Stomach smooth muscle (tissue), 2 donors: ENCODE data around the gene CD3E.

ENCODE experiments used
- H3K27ac ChIP-seq: one replicate; pipeline ENCODE4 v1.7.0; 2013; ENCODE audit warnings: mild to moderate bottlenecking, low read length, inconsistent platforms
- H3K27me3 ChIP-seq, 2 donors: one replicate each; pipeline ENCODE4 v1.7.0; 2013; ENCODE audit warnings: low read length in 2 of 2; ENCODE audit not compliant: insufficient read depth in 2 of 2, control insufficient read depth in 1 of 2
- H3K36me3 ChIP-seq, 2 donors: one replicate each; pipeline ENCODE4 v1.7.0; 2013; ENCODE audit warnings: low read length in 2 of 2; ENCODE audit not compliant: control insufficient read depth in 2 of 2, insufficient read depth in 2 of 2
- H3K4me1 ChIP-seq: one replicate; pipeline ENCODE4 v1.7.0; 2013; ENCODE audit warnings: low read length; ENCODE audit not compliant: control insufficient read depth, insufficient read depth
- H3K4me3 ChIP-seq, 2 donors: one replicate each; pipeline ENCODE4 v1.7.0; 2013; ENCODE audit warnings: low read length in 2 of 2
- H3K9ac ChIP-seq, 2 donors: one replicate each; pipeline ENCODE4 v1.7.0; 2013; ENCODE audit warnings: low read length in 2 of 2, mild to moderate bottlenecking in 1 of 2
- H3K9me3 ChIP-seq, 2 donors: one replicate each; pipeline ENCODE4 v1.7.0; 2013; ENCODE audit warnings: low read length in 2 of 2; ENCODE audit not compliant: control insufficient read depth in 2 of 2
- donor health status: healthy.
- donor health status: Pancreatic carcinoma.

The CD3E gene

GRCh38 chr11:118304568-118305248 lies at the start of gene CD3E:
Gene CD3E (plus strand): TSS chr11:118304730. CDS start chr11:118304953, 223 bp downstream.
- H3K9me3 ChIP-seq = no peaks in the 10 kb centered on the region
- H3K9ac ChIP-seq = no peak within 1 kb of the TSS
- H3K27me3 ChIP-seq = peaks cover 4 to 6% of the 10 kb centered on the region in 2 donors
- no peak within 1 kb of the TSS for H3K4me3 ChIP-seq
- H3K4me1 ChIP-seq = no peaks in the 10 kb centered on the region
- H3K27ac ChIP-seq = no peak within 1 kb of the TSS
- H3K36me3 ChIP-seq = no peaks in the 10 kb centered on the region

- no peak overlapping the region for H3K4me3 ChIP-seq
These were observed 46.1 kb upstream of the CD3E start for GRCh38 chr11:118258410-118258809.

GRCh38 chr11:118259138-118259537 lies 45.4 kb upstream of the CD3E start:
- Histone ChIP-seq H3K4me3 (no peak overlapping the region), H3K27ac (no peak overlapping the region), H3K36me3 (no peaks in the 10 kb centered on the region), H3K9ac (no peak overlapping the region), H3K9me3 (no peaks in the 10 kb centered on the region), H3K27me3 (peaks cover 16 to 21% of the 10 kb centered on the region in 2 donors), H3K4me1 (no peaks in the 10 kb centered on the region)

More at GRCh38 chr11:118258410-118258809, 46.1 kb upstream of the CD3E start:
- Histone ChIP-seq H3K36me3 (no peaks in the 10 kb centered on the region), H3K27me3 (peaks cover 10 to 17% of the 10 kb centered on the region in 2 donors), H3K9ac (no peak overlapping the region), H3K4me1 (no peaks in the 10 kb centered on the region), H3K9me3 (no peaks in the 10 kb centered on the region), H3K27ac (no peak overlapping the region)

GRCh38 chr11:118260353-118260752 lies 44.2 kb upstream of the CD3E start:
- Histone ChIP-seq H3K27ac (no peak overlapping the region), H3K9ac (no peak overlapping the region), H3K36me3 (no peaks in the 10 kb centered on the region), H3K4me1 (no peaks in the 10 kb centered on the region), H3K9me3 (no peaks in the 10 kb centered on the region), H3K4me3 (no peak overlapping the region), H3K27me3 (peaks cover 22 to 24% of the 10 kb centered on the region in 2 donors)

- H3K36me3 ChIP-seq = no peaks in the 10 kb centered on the region
- no peaks in the 10 kb centered on the region for H3K4me1 ChIP-seq
- H3K27me3 ChIP-seq = peaks cover 22 to 29% of the 10 kb centered on the region in 2 donors
- no peak overlapping the region for H3K9ac ChIP-seq
- no peak overlapping the region for H3K4me3 ChIP-seq
- no peak overlapping the region for H3K27ac ChIP-seq
- no peaks in the 10 kb centered on the region for H3K9me3 ChIP-seq
These were observed 41.4 kb upstream of the CD3E start for GRCh38 chr11:118263112-118263511.

- H3K27ac ChIP-seq = no peak within 1 kb of the TSS
- H3K4me3 ChIP-seq = peak within 1 kb of the TSS; percentile 9 to 62
- H3K27me3 ChIP-seq = peaks cover 22 to 29% of the 10 kb centered on the region in 2 donors
- H3K36me3 ChIP-seq = no peaks in the 10 kb centered on the region
- no peaks in the 10 kb centered on the region for H3K9me3 ChIP-seq
- H3K9ac ChIP-seq = peak within 1 kb of the TSS in 1 of 2 donors; percentile 6
- no peaks in the 10 kb centered on the region for H3K4me1 ChIP-seq
These were observed 40.6 kb upstream of the CD3E start, which contains the start of gene MPZL2 for GRCh38 chr11:118263695-118264568. Gene MPZL2 (minus strand): TSS chr11:118264297. CDS start chr11:118264153, 144 bp downstream.

GRCh38 chr11:118264569-118265465 lies 39.7 kb upstream of the CD3E start:
- no peak overlapping the region for H3K9ac ChIP-seq
- H3K27ac ChIP-seq = no peak overlapping the region
- H3K4me3 ChIP-seq = peak overlapping the region; percentile 9 to 62
- peaks cover 22 to 34% of the 10 kb centered on the region in 2 donors for H3K27me3 ChIP-seq
- no peaks in the 10 kb centered on the region for H3K36me3 ChIP-seq
- no peaks in the 10 kb centered on the region for H3K4me1 ChIP-seq
- H3K9me3 ChIP-seq = no peaks in the 10 kb centered on the region

GRCh38 chr11:118265954-118266353 lies 38.6 kb upstream of the CD3E start:
- H3K4me3 ChIP-seq = no peak overlapping the region
- peaks cover 22 to 35% of the 10 kb centered on the region in 2 donors for H3K27me3 ChIP-seq
- H3K9me3 ChIP-seq = no peaks in the 10 kb centered on the region
- H3K36me3 ChIP-seq = no peaks in the 10 kb centered on the region
- no peak overlapping the region for H3K27ac ChIP-seq
- no peak overlapping the region for H3K9ac ChIP-seq
- no peaks in the 10 kb centered on the region for H3K4me1 ChIP-seq

- H3K9me3 ChIP-seq = no peaks in the 10 kb centered on the region
- H3K27ac ChIP-seq = no peak overlapping the region
- no peaks in the 10 kb centered on the region for H3K36me3 ChIP-seq
- peaks cover 15 to 31% of the 10 kb centered on the region in 2 donors for H3K27me3 ChIP-seq
- no peaks in the 10 kb centered on the region for H3K4me1 ChIP-seq
- H3K4me3 ChIP-seq = no peak overlapping the region
- H3K9ac ChIP-seq = no peak overlapping the region
These were observed 37.0 kb upstream of the CD3E start for GRCh38 chr11:118267486-118267885.

- Histone ChIP-seq H3K36me3 (no peaks in the 10 kb centered on the region), H3K9ac (no peak overlapping the region), H3K27ac (no peak overlapping the region), H3K4me3 (no peak overlapping the region), H3K9me3 (no peaks in the 10 kb centered on the region), H3K27me3 (peaks cover 5 to 6% of the 10 kb centered on the region in 2 donors), H3K4me1 (no peaks in the 10 kb centered on the region)
These were observed 32.5 kb upstream of the CD3E start for GRCh38 chr11:118272001-118272400.
